HepG2 (cell line): ENCODE measurements around the gene NOC2L. TPM values are rescaled to one million over a fixed set of nuclear protein-coding genes. Genes with fewer than 3 reads are reported as not detected.

Experiments used
- ARNT2 ChIP-seq: sonication (generic); formaldehyde crosslinking; IDR thresholded peaks from 2 replicates; pipeline ENCODE4 v1.8.0; 2022; ENCODE audit warnings: mild to moderate bottlenecking, low read depth, missing genetic modification reagents, moderate library complexity
- PLSCR1 ChIP-seq: sonication (generic); formaldehyde crosslinking; IDR thresholded peaks from 2 replicates; pipeline ENCODE4 v1.5.0; 2020; ENCODE audit warnings: missing genetic modification reagents, mild to moderate bottlenecking, borderline replicate concordance
- ZBTB14 ChIP-seq: sonication (generic); formaldehyde crosslinking; IDR thresholded peaks from 2 replicates; pipeline ENCODE4 v1.4.0; 2020; ENCODE audit warnings: missing genetic modification reagents
- ZNF33A ChIP-seq: sonication (generic); formaldehyde crosslinking; IDR thresholded peaks from 2 replicates; pipeline ENCODE4 v1.5.1; 2020; ENCODE audit warnings: missing genetic modification reagents, mild to moderate bottlenecking, moderate library complexity, borderline replicate concordance
- polyA plus RNA-seq, 8 experiments: library from polyadenylated mRNA; depleted of rRNA in 3 of 8; stranded (reverse) in 7 of 8; unstranded in 1 of 8; fragments of >200 nt; fragmentation: Illumina TruSeq in 4 of 8; extraction: Trizol in 4 of 8; gene quantifications; 2 replicates each; pipeline versions ENCODE4 v1.2.1 to v1.2.3, GENCODE V29; 2011 to 2016; ENCODE audit warnings: low read depth in 4 of 8, missing spikeins in 1 of 8, mixed read lengths in 1 of 8; ENCODE audit not compliant: insufficient read depth in 1 of 8
- total RNA-seq, 5 experiments: library from RNA; depleted of rRNA; stranded (reverse); fragments of >200 nt; fragmentation: Illumina TruSeq; extraction: Trizol; gene quantifications; 2 replicates each; pipeline ENCODE4 v1.2.3, GENCODE V29; 2016; ENCODE audit warnings: low read depth in 1 of 5
- TF ChIP-seq, protein P1 (sequence below): sonication (generic); formaldehyde crosslinking; IDR thresholded peaks from 2 replicates; pipeline ENCODE4 v1.4.0; 2020; ENCODE audit warnings: missing genetic modification reagents
- TF ChIP-seq, protein P2 (sequence below): sonication (generic); IDR thresholded peaks from 2 replicates; pipeline ENCODE4 v1.6.1; 2016; ENCODE audit warnings: low read depth, borderline replicate concordance

NOC2L gene
- total and polyA plus RNA-seq, 2 of the 13 experiments (the other 11 are each of a cell fraction or from before 2014, with no cell fraction given), result 32.0 to 103 TPM

- peak; percentile 24; the same call in 1 of the 2 replicates for TF ChIP-seq ZBTB14 (CRISPR knock-in tag)
- TF ChIP-seq ARNT2 (CRISPR knock-in tag), result 0 out of 2 replicates have a peak, but pooled peaks have one; percentile 40
- no peak for TF ChIP-seq ZNF33A (CRISPR knock-in tag)
- TF ChIP-seq, protein P1, sequence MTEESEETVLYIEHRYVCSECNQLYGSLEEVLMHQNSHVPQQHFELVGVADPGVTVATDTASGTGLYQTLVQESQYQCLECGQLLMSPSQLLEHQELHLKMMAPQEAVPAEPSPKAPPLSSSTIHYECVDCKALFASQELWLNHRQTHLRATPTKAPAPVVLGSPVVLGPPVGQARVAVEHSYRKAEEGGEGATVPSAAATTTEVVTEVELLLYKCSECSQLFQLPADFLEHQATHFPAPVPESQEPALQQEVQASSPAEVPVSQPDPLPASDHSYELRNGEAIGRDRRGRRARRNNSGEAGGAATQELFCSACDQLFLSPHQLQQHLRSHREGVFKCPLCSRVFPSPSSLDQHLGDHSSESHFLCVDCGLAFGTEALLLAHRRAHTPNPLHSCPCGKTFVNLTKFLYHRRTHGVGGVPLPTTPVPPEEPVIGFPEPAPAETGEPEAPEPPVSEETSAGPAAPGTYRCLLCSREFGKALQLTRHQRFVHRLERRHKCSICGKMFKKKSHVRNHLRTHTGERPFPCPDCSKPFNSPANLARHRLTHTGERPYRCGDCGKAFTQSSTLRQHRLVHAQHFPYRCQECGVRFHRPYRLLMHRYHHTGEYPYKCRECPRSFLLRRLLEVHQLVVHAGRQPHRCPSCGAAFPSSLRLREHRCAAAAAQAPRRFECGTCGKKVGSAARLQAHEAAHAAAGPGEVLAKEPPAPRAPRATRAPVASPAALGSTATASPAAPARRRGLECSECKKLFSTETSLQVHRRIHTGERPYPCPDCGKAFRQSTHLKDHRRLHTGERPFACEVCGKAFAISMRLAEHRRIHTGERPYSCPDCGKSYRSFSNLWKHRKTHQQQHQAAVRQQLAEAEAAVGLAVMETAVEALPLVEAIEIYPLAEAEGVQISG, result 0 out of 2 replicates have a peak, but pooled peaks have one; percentile 21
- TF ChIP-seq, protein P2, sequence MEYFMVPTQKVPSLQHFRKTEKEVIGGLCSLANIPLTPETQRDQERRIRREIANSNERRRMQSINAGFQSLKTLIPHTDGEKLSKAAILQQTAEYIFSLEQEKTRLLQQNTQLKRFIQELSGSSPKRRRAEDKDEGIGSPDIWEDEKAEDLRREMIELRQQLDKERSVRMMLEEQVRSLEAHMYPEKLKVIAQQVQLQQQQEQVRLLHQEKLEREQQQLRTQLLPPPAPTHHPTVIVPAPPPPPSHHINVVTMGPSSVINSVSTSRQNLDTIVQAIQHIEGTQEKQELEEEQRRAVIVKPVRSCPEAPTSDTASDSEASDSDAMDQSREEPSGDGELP, result no peak
- TF ChIP-seq PLSCR1 (CRISPR knock-in tag), result no peak
Measured at GRCh38 chr1:924656-925560, 34.1 kb downstream of the NOC2L start (continued).
